ENCODE measurements around the gene THBS1.

THBS1 gene

DNA sequence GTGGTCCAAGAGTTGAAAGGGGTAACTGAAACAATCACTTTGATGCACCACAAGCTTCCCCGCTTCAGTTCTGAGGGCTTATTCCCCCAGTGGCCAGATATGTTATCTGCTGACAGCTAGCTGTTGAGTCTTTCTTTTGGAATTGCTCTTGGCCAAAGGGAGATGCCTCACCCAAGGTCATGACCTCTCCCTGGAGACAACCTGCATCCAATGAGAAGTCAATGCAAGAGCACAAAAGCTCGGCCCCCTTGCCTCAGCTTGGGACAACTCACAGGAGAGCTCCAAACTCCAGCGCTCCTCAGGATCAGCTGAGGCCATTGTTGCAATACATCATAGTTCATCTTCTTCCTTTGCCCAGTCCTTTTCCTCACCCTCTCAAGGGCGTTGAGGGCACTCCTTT, 31.0 kb upstream of the THBS1 start:
- TF ChIP-seq CTCF (IDR thresholded peaks at IDR 0.05; ENCODE audit: insufficient read depth, low read length, poor library complexity, severe bottlenecking) = no peak
- no peaks in the 10 kb centered on the region for H3K36me3 ChIP-seq (ENCODE audit: control insufficient read depth, insufficient read depth, low read length)
- DNase-seq (ENCODE audit: extremely low read depth, insufficient read length) = no peak
- H3K4me3 ChIP-seq (replicated peaks; ENCODE audit: low read depth, low read length) = no peak overlapping the region
- H3K27me3 ChIP-seq (replicated peaks; ENCODE audit: control insufficient read depth, insufficient read depth, low read length) = no peaks in the 10 kb centered on the region

GRCh38 chr15:39551476-39551875, 29.4 kb upstream of the THBS1 start:
- Histone ChIP-seq H3K36me3 (ENCODE audit: control insufficient read depth, insufficient read depth, low read length) (no peaks in the 10 kb centered on the region), H3K4me3 (replicated peaks; ENCODE audit: low read depth, low read length) (no peak overlapping the region), H3K27me3 (replicated peaks; ENCODE audit: control insufficient read depth, insufficient read depth, low read length) (no peaks in the 10 kb centered on the region)
- no peak for DNase-seq (ENCODE audit: extremely low read depth, insufficient read length)
- no peak for TF ChIP-seq CTCF (IDR thresholded peaks at IDR 0.05; ENCODE audit: insufficient read depth, low read length, poor library complexity, severe bottlenecking)

- Histone ChIP-seq H3K36me3 (ENCODE audit: control insufficient read depth, insufficient read depth, low read length) (no peaks in the 10 kb centered on the region), H3K27me3 (replicated peaks; ENCODE audit: control insufficient read depth, insufficient read depth, low read length) (no peaks in the 10 kb centered on the region), H3K4me3 (replicated peaks; ENCODE audit: low read depth, low read length) (no peak overlapping the region)
- no peak for DNase-seq (ENCODE audit: extremely low read depth, insufficient read length)
- no peak for TF ChIP-seq CTCF (IDR thresholded peaks at IDR 0.05; ENCODE audit: insufficient read depth, low read length, poor library complexity, severe bottlenecking)
Observed at GRCh38 chr15:39552556-39552955, 28.3 kb upstream of the THBS1 start.

- Histone ChIP-seq H3K36me3 (ENCODE audit: control insufficient read depth, insufficient read depth, low read length) (no peaks in the 10 kb centered on the region), H3K4me3 (replicated peaks; ENCODE audit: low read depth, low read length) (no peak overlapping the region), H3K27me3 (replicated peaks; ENCODE audit: control insufficient read depth, insufficient read depth, low read length) (no peaks in the 10 kb centered on the region)
- DNase-seq (ENCODE audit: extremely low read depth, insufficient read length) = peak; percentile 57
- TF ChIP-seq CTCF (IDR thresholded peaks at IDR 0.05; ENCODE audit: insufficient read depth, low read length, poor library complexity, severe bottlenecking) = no peak
Observed at GRCh38 chr15:39553947-39554693, 26.8 kb upstream of the THBS1 start.

- H3K4me3 ChIP-seq (replicated peaks; ENCODE audit: low read depth, low read length) = no peak overlapping the region
- no peaks in the 10 kb centered on the region for H3K27me3 ChIP-seq (replicated peaks; ENCODE audit: control insufficient read depth, insufficient read depth, low read length)
- no peak for DNase-seq (ENCODE audit: extremely low read depth, insufficient read length)
- no peak for TF ChIP-seq CTCF (IDR thresholded peaks at IDR 0.05; ENCODE audit: insufficient read depth, low read length, poor library complexity, severe bottlenecking)
- no peaks in the 10 kb centered on the region for H3K36me3 ChIP-seq (ENCODE audit: control insufficient read depth, insufficient read depth, low read length)
Observed at GRCh38 chr15:39554746-39555387, 26.0 kb upstream of the THBS1 start.

All from GM06990 (cell line).